ENCODE results near the gene TRDN.

DNA sequence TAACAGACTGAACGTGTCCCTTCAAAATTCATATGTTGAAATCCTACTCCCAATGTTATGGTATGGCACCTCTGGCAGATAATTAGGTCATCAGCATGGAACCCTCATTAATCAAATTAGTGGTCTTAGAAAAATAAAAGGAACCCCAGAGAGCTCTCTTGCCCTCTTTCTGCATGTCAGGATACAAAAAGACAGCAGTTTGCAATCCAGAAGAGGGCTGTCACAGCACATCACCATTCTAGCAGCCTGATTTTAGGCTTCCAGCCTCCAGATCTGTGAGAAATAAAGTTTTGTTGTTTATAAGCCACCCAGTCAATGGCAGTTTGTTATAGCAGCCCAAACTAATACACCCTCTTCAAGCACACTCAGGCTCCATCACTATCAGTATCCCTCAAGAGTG is 292.9 kb downstream of the TRDN start:
- TF ChIP-seq, protein P1, sequence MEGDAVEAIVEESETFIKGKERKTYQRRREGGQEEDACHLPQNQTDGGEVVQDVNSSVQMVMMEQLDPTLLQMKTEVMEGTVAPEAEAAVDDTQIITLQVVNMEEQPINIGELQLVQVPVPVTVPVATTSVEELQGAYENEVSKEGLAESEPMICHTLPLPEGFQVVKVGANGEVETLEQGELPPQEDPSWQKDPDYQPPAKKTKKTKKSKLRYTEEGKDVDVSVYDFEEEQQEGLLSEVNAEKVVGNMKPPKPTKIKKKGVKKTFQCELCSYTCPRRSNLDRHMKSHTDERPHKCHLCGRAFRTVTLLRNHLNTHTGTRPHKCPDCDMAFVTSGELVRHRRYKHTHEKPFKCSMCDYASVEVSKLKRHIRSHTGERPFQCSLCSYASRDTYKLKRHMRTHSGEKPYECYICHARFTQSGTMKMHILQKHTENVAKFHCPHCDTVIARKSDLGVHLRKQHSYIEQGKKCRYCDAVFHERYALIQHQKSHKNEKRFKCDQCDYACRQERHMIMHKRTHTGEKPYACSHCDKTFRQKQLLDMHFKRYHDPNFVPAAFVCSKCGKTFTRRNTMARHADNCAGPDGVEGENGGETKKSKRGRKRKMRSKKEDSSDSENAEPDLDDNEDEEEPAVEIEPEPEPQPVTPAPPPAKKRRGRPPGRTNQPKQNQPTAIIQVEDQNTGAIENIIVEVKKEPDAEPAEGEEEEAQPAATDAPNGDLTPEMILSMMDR (IDR thresholded peaks at IDR 0.05), result no peak
- TF ChIP-seq, protein P2, sequence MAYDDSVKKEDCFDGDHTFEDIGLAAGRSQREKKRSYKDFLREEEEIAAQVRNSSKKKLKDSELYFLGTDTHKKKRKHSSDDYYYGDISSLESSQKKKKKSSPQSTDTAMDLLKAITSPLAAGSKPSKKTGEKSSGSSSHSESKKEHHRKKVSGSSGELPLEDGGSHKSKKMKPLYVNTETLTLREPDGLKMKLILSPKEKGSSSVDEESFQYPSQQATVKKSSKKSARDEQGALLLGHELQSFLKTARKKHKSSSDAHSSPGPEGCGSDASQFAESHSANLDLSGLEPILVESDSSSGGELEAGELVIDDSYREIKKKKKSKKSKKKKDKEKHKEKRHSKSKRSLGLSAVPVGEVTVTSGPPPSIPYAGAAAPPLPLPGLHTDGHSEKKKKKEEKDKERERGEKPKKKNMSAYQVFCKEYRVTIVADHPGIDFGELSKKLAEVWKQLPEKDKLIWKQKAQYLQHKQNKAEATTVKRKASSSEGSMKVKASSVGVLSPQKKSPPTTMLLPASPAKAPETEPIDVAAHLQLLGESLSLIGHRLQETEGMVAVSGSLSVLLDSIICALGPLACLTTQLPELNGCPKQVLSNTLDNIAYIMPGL (CRISPR knock-in tag; IDR thresholded peaks at IDR 0.05), result no peak
- TF ChIP-seq ELF4 (CRISPR knock-in tag; IDR thresholded peaks at IDR 0.05; ENCODE audit: low read depth) (no peak), ESRRA (CRISPR knock-in tag; IDR thresholded peaks at IDR 0.05; ENCODE audit: borderline replicate concordance) (no peak), CREB1 (CRISPR knock-in tag; IDR thresholded peaks at IDR 0.05) (no peak)
- TF ChIP-seq, protein P3, sequence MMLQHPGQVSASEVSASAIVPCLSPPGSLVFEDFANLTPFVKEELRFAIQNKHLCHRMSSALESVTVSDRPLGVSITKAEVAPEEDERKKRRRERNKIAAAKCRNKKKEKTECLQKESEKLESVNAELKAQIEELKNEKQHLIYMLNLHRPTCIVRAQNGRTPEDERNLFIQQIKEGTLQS (CRISPR knock-in tag; conservative IDR thresholded peaks at IDR 0.05), result no peak
